ENCODE data around the gene AGGF1.
A peak's percentile ranks its signal among the peaks of the same experiment; 100 is the strongest.
"Not testable (repeated sequence)": the region's sequence is repeated elsewhere in the genome, so short reads cannot be mapped to it uniquely, and the experiment has no call there.

AGGF1 gene, protein sequence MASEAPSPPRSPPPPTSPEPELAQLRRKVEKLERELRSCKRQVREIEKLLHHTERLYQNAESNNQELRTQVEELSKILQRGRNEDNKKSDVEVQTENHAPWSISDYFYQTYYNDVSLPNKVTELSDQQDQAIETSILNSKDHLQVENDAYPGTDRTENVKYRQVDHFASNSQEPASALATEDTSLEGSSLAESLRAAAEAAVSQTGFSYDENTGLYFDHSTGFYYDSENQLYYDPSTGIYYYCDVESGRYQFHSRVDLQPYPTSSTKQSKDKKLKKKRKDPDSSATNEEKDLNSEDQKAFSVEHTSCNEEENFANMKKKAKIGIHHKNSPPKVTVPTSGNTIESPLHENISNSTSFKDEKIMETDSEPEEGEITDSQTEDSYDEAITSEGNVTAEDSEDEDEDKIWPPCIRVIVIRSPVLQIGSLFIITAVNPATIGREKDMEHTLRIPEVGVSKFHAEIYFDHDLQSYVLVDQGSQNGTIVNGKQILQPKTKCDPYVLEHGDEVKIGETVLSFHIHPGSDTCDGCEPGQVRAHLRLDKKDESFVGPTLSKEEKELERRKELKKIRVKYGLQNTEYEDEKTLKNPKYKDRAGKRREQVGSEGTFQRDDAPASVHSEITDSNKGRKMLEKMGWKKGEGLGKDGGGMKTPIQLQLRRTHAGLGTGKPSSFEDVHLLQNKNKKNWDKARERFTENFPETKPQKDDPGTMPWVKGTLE

DNA sequence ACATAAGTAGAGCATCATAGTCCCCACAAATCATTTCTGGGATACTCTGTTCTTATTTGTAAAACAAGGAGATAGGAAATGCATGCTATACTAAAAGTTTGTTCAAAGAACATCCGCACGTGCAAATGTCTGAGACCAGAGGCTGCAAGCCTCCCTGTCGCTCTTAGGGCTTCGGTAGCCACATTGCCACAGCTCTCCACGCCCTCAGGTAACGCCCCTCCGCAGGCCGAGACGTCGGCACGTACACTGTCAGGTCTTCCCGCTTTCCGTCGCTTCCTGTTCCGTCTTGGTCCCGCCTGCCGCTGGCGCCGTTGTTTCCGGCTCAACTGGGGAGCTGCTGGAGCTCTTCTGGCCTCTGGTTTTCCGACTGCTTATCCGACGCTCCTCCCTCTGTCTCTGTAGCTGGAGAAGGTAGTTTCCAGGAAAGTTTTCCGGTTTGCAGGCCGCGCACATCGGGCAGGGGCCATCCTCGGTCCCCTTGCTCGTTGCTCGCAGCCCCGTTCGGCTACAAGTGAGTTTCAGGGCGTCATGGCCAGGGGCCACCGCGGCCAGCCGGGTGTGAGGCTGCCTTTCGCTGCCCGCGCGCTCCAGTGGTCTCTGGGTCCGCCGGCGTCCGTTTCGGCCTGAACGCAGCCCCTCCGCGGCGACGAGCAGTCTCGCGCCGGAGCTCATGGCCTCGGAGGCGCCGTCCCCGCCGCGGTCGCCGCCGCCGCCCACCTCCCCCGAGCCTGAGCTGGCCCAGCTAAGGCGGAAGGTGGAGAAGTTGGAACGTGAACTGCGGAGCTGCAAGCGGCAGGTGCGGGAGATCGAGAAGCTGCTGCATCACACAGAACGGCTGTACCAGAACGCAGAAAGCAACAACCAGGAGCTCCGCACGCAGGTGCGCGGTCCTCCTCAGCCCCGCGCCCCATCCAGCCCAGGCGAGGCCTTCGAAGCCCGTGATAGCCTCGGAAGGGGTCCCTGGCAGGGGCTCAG is at the start of gene AGGF1:
Gene AGGF1 (plus strand): TSS at position 308 of the 975 bp plus-strand sequence. CDS start 363 bp downstream, at position 671.
- DNase-seq, result peak; percentile 99

DNA sequence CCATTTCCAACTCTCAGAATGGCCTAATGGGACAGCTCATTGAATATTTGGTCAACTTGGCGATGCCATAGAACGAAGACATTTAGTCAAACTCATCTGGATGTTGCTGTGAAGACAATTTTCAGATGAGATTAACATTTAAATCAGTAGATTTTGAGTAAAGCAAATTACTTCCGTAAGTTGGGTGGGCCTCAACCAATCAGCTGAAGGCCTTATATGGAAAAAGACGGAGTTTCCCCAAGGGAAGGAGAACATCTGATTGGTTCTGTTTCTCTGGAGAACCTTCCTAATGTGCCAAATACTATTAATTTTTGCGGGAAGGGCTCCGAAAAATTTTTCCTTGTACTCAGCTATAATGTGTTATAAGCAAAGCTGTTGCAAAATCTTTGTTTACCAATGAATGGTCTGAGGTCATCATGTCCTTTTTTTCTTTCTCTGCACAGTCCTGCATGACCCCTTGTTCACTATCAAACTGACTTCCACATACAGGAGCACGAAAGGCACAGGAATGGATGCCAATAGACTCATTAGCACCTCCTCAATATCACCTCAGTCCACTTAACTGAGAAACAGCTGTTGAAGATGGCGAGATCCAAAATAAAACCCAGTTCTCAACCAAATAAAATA is 49.6 kb upstream of the AGGF1 start:
- no peak for DNase-seq

DNA sequence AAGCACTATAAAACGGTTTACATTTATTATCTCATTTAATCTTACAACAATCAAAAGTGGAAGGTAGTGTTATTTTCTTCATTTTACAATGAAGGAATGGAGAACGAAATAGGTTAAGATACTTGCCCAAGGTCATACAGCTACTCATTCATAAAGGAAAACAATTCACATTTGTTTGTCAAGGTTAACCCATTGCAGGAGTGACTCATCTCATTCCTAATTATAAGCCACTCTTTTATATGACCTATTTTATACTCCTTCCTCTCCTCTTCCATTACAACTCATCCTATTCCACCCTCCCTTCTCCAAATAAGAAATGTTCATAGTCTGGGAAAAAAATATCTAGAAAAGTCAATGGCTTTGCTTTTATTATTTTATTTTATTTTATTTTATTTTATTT is 47.8 kb upstream of the AGGF1 start:
- DNase-seq, result no peak

DNA sequence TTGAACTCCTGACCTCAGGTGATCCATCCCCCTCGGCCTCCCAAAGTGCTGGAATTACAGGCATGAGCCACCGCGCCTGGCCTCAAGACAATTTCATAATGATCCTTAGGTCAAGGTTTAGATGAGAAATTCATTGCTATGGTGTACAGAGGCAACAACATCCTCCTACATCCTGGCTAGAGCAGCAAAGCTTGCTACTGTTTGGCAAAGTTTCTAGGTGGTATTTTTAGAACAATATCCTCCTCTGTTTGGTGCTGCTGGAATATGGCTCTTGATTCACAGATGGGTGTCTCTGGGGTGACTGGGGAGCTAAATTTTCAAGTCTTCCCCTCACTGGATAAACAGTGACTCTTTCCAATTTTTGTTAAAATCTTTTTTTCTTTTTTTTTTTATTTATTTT is 46.7 kb upstream of the AGGF1 start:
- DNase-seq, result no peak

DNA sequence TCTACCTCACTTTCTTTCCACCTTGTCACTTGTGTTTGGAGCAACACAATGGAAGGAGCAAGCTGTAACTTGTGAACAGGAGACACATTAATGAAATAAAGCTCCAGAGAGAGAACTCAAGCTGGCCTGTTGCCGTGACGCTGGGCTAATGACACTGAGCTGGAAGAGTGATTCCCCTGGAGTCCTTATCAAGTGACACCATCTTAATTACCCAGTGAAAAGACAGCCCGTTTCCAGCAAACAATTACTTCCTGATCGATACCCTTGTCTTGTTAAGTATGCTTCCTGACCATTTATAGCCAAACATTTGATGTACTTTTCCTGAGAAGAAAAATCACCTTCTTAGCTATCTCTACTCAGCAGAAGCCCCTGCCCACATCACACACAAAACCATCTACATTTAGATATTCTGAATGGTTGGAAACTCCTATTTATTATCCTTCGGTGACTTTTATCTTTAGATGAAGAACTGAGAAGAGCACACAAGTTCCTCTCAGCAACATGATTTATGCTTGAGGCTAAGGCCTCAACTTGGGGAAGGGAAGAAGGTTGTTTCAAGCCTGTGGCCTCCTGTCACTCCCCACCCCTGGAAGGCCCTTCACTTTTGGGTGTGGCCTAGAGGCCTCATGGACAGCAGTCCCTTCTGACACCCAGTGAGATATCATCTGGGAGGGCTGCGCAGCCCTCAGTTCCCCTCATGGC is 43.2 kb upstream of the AGGF1 start:
- DNase-seq, result no peak

DNA sequence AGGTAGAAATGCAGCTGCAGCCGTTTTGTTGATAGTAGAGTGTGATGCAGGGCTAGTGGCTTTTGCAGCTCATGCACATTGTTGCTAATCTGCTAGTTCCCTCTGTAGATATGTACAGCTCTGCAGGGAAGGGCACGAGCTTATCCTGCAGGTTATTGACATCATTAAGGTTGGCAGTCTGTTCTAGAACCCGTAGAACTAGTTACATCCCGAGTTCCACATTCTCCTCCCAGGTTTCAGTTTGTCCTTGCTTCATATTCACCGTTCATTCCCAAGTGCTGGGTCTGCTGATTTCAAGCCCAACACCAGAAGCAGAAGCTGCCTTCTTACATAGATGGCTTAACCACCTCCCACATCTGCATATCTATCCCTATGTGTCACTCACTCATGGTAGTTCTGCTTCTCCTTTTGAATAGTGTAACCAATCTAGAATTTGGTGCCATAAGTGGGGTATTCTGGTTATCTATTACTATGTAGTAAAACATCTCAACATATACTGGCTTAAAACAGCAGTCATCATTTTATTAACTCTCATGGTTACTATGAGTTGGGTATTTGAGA is 39.2 kb upstream of the AGGF1 start:
- DNase-seq, result peak; percentile 60

DNA sequence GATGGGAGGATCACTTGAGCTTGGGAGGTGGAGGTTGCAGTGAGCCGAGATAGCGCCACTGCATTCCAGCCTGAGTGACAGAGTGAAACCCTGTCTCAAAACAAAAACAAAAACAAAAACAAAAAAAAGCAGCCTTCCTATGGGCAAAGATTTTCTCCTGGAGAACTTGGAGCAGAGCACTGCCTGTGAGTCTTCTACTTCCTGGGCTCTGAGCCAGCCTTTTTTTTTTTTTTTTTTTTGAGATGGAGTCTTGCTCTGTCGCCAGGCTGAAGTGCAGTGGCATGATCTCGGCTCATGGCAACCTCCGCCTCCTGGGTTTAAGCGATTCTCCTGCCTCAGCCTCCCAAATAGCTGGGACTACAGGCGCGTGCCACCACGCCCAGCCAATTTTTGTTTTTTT is 36.8 kb upstream of the AGGF1 start:
- not testable (repeated sequence) for DNase-seq

DNA sequence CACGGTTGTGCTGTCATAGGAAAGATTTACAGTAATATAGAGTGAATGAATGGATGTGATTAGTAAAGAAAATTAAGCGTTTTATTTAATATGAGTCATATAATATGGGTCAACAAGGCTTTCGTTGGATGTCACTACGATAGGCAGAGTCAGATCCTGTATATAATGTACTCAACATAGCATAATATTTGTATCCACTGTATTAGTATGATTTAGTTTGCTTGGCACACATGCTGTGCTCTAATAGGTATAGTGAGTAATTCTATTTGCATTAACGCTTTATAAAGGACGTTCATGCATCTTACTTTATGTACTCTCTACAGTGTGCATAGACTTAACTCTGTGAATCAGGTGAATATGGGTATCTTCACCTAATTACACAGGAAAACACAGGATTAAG is 35.9 kb upstream of the AGGF1 start:
- no peak for DNase-seq

DNA sequence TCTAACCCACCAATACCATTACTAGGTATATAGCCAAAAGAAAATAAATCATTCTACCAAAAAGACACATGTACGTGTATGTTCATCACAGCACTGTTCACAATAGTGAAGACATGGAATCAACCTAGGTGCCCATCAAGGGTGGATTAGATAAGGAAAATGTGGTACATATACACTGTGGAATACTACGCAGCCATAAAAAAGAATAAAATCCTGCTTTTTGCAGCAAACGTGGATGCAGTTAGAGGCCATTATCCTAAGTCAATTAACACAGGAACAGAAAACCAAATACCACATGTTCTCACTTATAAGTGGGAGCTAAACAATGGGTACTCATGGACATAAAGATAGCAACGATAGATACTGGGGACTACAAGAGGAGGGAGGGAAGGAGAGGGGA is 32.0 kb upstream of the AGGF1 start:
- DNase-seq, result not testable (repeated sequence)

DNA sequence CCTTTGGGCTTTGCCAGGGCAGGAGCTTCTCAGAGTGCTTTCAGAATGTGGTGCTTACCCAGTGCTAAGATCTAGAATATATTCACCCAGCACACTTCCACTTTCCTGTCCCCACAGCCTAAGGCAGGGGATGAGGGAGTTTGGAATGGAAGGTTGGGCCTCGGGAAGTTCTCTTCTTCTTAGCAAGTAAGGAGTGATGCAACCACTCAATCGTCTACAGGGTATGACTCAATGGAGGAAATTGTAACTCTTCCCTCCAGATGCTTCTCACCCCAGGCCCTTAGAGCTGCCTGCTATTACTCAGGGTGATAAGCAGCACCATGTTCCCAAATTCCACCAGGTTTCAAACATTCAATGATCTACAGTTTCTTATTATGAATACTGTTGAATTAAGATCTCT is 30.8 kb upstream of the AGGF1 start:
- peak; percentile 22 for DNase-seq

DNA sequence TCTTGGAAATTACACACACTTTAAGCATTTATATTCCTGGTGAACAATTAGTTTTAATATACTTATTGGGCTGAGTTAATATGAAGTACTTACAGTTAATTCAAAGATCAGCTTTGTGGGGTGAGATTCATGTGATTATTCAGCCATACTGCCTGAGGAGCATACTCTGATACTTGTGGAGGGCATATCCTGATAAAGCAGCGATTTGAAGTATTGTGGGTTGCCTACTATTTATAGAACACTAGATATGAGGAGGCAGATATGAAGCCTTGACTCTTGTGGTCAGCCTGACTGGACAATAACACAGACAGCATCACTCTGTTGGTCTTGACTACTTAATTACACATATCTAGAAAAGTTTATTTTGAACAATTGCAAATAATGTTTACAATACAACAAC is 27.0 kb upstream of the AGGF1 start:
- peak; percentile 41 for DNase-seq

DNA sequence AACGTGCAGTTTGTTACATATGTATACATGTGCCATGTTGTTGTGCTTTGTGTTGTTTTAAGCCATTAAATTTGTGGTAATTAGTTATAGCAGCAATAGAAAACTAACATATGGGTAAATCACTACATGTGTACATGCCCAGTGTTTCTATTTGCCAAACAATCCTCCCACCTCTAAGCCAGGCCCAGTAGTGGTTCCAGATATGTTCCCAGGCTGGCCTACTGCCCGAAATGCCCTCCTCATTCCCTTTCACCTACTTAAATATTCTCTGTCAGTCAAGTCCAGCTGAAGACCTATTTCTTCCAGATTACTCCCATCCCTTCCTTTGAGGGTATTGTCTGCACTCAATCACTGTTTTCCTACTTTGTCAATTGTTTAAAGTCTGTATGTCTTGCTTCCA is 24.1 kb upstream of the AGGF1 start:
- no peak for DNase-seq

DNA sequence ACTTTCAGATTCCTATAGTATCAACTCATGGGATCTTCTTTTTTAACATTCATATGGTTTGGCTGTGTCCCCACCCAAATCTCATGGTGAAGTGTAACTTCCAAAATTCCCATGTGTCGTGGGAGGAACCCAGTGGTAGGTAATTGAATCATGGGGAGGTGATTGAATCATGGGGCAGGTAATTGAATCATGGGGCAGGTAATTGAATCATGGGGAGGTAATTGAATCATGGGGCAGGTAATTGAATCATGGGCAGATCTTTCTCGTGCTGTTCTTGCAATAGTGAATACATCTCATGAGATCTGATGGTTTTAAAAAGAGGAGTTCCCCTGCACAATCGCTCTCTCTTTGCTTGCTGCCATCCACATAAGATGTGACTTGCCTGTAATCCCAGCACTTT is 21.8 kb upstream of the AGGF1 start:
- no peak for DNase-seq

DNA sequence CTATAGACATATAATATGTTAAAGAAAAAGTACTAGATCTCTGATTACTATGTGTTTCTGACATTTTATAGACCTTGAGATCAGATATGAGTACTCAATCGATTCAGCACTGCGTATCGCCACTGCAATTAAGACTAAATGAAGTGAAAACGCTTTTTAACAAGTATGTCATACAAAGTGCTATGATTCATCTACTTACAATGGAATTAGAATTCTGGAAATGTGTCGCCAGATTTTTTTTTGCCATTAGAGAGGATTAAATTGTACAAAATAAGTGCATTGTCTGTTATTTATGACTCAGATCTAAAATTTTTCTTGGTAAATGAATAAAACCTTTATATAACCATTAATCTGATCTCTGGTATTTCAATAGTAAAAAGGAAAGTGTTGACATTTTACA is 20.0 kb upstream of the AGGF1 start:
- DNase-seq, result no peak

DNA sequence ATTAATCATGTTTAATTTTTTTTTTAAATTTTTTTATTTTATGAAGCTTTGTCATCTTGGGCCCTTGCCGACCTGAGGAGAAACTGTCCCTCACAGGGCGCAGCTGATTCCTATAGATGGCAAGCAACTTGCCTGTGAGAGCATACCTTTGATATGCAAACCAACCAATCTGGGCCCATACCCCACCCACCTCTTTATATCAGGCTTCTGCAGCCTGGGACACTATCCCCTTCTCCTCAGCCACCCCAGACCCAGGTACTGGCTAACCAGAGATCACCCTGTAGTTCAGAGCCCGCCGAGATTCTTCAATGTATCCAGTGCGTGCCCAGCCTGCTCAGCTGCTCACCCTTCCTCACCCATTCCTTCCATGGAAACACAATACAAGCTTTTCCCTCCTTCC is 18.7 kb upstream of the AGGF1 start:
- DNase-seq, result no peak

DNA sequence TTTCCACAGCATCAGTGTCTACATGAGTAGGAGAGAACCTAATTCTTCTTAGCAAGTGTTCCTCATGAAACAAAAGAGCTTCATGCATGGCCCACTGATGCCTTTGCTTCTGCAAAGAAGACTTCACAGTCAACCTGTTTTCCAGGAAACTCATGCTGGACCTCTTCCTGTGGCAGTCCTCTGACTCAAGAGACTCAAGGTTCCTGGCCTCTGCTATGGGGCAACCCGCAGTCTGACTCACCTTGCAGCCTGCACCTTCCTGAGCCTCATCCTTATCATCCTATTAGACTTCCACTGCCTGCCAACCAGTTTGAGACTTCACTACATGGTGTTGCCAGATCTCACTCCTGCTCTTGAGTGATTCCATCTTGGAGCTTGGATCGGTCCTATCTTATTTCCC is 17.6 kb upstream of the AGGF1 start:
- DNase-seq, result no peak

DNA sequence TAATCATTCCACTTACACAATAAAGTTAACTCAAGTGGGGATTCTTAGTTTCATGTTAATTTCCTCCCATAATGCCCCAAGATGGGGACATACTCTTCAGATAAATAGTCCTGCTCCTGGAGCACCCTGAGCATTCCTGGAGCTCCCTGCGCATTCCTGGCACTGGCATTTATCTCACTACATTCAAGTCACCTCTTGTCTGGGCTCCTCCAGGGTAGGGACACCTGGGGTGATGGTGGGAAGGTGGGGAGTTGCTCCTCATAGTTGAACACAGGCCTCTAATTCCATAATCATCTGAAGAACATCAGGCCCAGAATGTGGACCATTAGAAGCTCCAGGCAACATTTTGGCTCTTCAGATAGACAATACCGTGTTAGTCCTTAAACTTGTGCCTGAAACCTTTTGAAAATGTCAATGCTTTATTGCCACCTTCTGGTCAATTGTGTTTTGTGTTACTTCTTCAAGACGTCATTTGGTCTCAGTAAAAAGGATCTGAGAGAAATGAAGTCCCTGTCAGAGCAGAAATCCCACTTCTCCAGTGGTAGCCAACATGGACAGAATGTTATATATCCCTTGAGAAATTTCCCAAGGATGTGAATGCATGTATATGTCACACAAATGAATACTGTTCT is 14.2 kb upstream of the AGGF1 start:
- DNase-seq, result peak; percentile 87

DNA sequence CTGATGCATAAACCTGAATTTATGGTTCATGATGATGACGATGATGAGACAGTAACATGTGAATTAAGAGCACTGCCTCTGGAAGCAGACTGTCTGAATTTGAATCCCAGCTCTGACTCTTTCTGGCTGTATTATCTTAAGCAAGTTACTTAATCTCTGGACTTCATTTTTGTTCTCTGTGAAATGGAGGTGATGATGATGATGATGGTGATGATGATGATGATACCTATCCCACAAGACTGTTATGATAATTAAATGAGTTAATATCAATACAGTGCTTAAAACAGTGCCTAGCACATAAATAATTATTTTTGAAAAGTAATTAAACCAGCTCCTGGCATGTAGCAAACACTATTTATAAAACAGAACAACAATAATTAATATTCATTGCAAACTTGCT is 13.2 kb upstream of the AGGF1 start:
- no peak for DNase-seq

DNA sequence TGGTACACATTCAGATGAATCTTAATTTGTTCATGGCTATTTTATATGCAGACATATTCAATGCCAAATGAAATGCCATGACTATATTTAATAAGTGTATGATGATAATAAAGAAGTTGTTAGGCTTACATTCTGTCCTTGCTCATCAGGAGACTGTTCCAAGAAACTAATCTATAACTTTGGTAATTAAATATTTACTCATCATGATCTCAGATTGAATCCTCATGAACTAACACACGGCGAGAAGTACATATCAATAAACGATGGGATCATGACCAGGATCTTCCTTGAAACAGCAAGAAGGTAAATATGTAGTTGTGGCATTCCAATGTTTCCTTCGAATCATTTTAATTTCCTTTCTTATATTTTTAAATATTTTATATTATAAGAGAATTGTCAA is 12.5 kb upstream of the AGGF1 start:
- DNase-seq, result no peak

DNA sequence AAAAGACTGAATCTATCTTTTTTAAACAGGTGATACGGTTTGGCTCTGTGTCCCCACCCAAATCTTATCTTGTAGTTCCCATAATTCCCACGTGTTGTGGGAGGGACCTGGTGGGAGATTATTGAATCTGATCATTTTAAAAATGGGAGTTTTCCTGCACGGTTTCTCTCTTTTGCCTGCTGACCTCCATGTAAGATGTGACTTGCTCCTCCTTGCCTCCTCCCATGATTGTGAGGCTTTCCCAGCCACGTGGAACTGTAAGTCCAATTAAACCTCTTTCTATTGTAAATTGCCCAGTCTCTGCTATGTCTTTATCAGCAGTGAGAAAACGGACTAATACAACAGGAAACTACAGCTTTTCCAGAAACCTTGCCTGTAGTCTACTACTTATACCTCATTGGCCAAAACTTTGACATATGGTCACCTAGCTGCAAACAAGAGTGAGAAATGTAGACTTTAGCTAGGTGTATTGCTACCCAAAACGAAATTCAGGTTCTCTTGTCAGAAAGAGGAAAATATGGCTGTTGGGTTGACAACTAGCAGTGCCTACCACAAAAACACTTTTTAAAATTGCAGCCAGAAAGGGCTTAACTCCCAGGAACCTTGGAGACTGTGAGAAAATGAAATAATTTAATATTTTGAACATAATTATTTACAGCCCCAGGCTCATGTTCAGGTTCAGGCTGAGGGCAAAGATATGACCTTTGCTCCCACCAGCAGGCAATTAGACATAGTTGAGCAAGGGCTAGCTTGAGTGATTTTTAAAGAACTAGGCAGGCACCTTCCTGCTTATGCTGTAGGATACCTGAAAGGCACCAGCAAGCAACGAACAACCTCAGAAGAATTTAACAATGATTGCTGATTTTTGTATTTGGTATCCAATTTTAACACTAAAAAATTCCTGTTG is 7.4 kb upstream of the AGGF1 start:
- DNase-seq, result no peak
